GM04504 (cell line): ENCODE data around the gene AGPAT3.
"Not testable (repeated sequence)": the region's sequence is repeated elsewhere in the genome, so short reads cannot be mapped to it uniquely, and the experiment has no call there.

ENCODE experiments used
- DNase-seq: peaks from one replicate; pipeline ENCODE4 v3.0.0-alpha.2; 2012; ENCODE audit warnings: low read depth

Gene AGPAT3

GRCh38 chr21:43864962-43865539 is at the start of gene AGPAT3:
Gene AGPAT3, plus strand, starts transcription at chr21:43865223. Its CDS starts 94,459 bp downstream, at chr21:43959682.
- DNase-seq = no peak

GRCh38 chr21:43815991-43816390 is 49.0 kb upstream of the AGPAT3 start:
- DNase-seq = no peak

- no peak for DNase-seq
Observed at GRCh38 chr21:43816611-43817071, 48.4 kb upstream of the AGPAT3 start.

GRCh38 chr21:43817157-43818086 is 47.6 kb upstream of the AGPAT3 start:
- no peak for DNase-seq

- DNase-seq = no peak
Observed at GRCh38 chr21:43818685-43819084, 46.3 kb upstream of the AGPAT3 start.

GRCh38 chr21:43819511-43820405 is 45.3 kb upstream of the AGPAT3 start:
- no peak for DNase-seq

GRCh38 chr21:43820466-43820865 is 44.6 kb upstream of the AGPAT3 start:
- no peak for DNase-seq

- DNase-seq = not testable (repeated sequence)
Observed at GRCh38 chr21:43822166-43822565, 42.9 kb upstream of the AGPAT3 start.

GRCh38 chr21:43822741-43823140 is 42.3 kb upstream of the AGPAT3 start:
- not testable (repeated sequence) for DNase-seq

- DNase-seq = peak; percentile 18
Observed at GRCh38 chr21:43824333-43825241, 40.4 kb upstream of the AGPAT3 start.

- no peak for DNase-seq
Observed at GRCh38 chr21:43825242-43825935, 39.6 kb upstream of the AGPAT3 start.

GRCh38 chr21:43825936-43826622 is 38.9 kb upstream of the AGPAT3 start:
- no peak for DNase-seq

GRCh38 chr21:43826623-43826974 is 38.4 kb upstream of the AGPAT3 start:
- DNase-seq = no peak

- DNase-seq = peak; percentile 38
Observed at GRCh38 chr21:43827015-43827611, 37.9 kb upstream of the AGPAT3 start.

- no peak for DNase-seq
Observed at GRCh38 chr21:43829161-43829560, 35.9 kb upstream of the AGPAT3 start.

GRCh38 chr21:43829575-43830119 is 35.4 kb upstream of the AGPAT3 start:
- DNase-seq = no peak

- DNase-seq = no peak
Observed at GRCh38 chr21:43832158-43832550, 32.9 kb upstream of the AGPAT3 start.

GRCh38 chr21:43832648-43833047 is 32.4 kb upstream of the AGPAT3 start:
- DNase-seq = no peak
